ENCODE data around the gene ACAT2.
"Not testable (repeated sequence)": the region's sequence is repeated elsewhere in the genome, so short reads cannot be mapped to it uniquely, and the experiment has no call there.

ACAT2 gene

GRCh38 chr6:159761873-159762680, at the start of gene ACAT2:
ACAT2 (plus strand) TSS chr6:159762045; CDS start chr6:159762088, 43 bp downstream.
- peak; percentile 93 for DNase-seq

GRCh38 chr6:159712389-159712788, 49.5 kb upstream of the ACAT2 start:
- not testable (repeated sequence) for DNase-seq

DNA sequence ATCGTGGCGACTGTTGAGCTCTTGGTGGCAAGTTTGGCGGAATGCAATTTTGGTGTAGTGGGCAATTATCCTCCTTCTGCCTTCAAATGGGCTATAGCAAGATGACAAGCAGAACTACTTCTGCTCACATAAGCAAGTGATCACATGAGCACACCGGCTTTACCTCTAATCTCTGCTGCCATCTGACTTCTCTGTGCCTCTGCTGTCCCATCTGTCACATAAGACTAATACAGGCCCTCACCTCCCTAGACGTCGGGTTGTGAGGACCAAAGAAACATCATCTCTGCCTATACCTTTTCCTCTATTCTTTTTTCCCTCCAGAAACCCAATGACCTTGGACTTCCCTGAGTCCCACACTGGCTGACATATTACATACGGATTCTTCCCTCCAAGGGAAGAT, 47.9 kb upstream of the ACAT2 start:
- no peak for DNase-seq

DNA sequence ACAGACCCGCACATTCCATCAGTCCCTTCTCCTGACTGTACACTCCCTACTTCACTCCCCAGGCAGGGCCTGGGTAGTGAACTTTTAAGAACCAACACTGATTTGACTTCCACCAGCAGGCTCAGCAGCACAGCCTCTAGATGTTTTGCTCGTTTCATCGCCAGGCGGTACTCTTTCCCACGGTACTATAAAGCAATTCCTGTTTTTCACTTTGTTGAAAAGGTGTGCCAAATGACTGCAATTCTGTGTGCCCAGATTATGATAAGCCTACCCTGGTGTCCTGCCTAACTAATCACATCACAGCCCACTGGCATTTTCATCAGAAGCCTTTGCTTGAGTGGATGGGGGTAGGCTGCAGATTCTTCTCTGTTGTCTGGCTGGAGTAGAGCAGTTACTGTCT, 47.4 kb upstream of the ACAT2 start:
- no peak for DNase-seq

DNA sequence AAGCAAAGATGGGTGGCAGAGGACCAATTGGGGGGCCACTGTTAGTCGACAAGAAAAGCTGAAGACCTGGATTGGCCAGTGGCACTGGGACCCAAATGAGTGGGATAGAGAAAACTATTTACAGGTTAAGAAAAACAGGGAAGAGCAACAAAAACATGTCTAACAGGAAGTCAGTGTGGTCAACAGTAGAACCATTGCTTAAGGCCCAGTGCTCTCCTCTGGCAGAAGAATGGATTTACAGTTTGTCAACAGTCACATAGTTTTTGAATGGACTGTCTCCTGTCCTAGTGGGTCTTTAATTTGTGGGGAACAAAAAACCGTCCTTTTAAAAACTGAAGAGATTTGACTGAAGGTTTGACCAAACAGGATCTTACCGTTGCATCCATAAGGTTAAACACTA, 46.7 kb upstream of the ACAT2 start:
- no peak for DNase-seq

DNA sequence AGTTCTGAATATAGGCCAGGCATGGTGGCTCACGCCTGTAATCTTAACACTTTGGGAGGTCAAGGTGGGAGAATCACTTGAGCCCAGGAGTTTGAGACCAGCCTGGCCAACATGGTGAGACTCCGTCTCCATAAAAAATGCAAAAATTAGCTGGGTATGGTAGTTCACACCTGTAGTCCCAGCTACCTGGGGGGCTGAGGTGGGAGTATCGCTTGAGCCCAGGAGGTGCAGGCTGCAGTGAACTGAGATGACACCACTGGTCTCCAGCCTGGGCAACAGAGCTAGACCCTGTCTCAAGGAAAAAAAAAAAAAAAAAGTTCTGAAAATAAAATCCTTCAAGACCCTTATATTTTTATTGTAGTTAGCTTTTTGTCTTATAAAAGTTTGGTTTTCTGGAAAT, 46.2 kb upstream of the ACAT2 start:
- no peak for DNase-seq

DNA sequence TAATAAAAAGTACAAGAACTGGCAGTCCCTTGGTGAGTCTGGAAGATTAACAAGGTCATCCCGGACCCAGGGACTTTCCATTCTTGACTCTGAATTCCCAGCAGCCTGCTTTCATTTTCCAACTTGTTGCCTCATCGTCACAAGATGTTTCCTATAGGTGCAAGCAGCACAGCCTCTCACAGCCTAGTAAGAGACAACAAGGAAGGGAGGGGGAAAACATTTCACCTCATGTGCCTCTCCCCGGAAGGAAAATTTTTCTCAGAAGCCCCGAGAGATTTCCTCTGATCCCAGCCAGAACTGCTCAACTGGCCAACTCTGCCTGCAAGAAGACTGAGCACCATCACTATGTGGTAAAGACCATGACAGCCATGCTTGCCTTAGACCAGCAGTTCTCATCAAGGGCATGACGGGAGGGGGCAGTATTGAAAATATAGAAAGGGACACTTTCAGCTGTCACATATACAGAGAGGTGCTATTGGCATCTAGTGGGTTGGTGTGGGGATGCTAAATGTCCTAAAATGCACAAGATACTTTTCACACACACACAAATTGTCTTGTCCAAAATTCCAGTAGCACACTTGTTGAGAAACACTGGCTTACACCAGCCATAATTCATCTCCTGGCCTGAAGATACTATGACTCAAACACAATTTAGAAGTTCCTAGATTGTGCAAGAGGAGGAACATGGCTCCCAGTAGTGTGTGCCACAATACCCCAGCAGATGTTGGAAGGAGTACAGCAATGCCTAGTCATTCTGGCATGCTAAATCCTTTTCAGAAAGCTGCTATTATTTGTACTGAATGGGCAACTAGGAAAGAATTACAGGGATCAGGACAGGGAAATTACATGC, 45.4 kb upstream of the ACAT2 start:
- no peak for DNase-seq

DNA sequence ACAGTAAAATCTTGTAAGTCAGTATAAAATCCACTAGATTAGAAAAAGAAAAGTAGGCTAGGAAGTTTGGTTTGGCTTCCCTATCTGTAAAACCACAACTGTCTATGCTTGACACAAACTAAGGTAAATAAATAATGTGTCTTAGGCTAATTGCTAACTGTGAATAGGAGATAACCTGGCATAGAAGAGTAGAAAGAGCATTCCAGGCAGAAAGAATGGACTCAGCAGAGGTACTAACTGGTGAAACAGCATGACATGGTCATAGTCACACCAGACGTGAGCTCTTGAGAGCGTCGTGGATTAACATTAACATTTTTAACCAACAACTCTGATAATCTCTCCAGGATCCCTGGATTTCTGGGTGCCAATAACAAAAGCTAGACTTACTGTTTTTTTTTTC, 43.2 kb upstream of the ACAT2 start:
- DNase-seq, result no peak

DNA sequence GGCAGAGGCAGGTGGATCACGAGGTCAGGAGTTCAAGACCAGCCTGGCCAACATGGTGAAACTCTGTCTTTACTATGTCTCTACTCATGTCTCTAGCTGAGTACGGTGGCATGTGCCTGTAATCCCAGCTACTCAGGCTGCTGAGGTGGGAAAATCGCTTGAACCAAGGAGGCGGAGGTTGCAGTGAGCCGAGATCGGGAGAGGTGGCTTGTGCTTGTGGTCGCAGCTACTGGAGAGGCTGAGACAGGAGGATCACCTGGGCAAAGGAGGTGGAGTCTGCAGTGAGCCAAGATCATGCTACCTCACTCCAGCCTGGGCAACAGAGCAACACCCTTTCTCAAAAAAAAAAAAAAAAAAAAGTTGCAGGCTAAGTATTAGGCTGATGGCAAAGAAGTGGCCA, 42.6 kb upstream of the ACAT2 start:
- DNase-seq, result no peak

DNA sequence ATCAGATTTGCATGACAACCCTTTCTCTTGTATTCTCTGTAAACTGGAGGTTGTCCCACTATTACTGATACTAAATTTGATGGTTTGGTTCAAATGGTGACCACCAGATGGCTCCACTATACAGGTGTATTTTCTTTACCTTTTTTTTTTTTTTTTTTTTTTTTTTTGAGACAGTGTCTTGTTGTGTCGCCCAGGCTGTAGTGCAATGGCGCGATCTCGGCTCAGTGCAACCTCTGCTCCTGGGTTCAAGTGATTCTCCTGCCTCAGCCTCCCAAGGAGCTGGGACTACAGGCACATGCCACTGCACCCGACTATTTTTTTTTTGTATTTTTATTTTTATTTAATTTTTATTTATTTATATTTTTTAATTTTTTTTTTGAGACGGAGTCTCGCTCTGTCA, 41.1 kb upstream of the ACAT2 start:
- DNase-seq, result peak; percentile 71

- not testable (repeated sequence) for DNase-seq
These were observed 39.9 kb upstream of the ACAT2 start for GRCh38 chr6:159721981-159722380.

DNA sequence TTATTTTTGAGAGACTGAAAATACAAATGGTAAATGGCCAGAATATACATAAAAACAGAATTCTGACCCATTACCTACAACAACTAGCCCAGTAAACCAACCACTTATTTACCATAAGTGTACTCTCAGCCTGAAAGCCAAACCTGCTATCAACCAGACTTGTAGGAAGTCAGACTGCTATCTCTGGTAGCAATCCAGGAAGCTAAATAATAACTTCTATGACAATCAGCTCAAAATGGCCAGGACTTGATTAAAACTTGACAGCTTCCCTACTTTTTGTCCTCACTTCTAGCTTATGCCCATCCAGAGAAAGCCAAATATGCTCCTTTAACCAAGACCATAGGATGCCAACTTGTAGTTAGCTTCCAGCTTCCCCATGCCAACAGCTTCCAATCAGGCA, 39.2 kb upstream of the ACAT2 start:
- DNase-seq, result no peak

DNA sequence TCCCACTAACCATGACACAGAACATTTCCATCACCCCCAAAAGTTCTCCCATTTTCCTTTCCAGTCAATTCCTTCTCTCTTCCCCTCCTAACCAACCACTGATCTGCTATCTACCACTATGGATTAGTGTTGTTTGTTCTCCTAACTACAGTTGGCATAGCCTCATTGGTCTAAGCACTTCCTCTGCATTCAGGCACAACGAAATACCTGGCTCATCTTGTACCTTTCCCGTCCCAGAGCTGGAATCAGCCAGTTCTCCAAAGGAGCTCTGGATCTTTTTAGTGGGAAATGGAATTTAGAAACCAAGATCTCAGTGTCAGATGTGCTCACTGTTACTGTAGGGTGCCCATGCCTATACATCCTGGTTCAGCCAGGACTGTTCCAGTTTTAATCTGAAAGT, 38.6 kb upstream of the ACAT2 start:
- DNase-seq, result no peak

- no peak for DNase-seq
These were observed 37.1 kb upstream of the ACAT2 start for GRCh38 chr6:159724778-159725177.

DNA sequence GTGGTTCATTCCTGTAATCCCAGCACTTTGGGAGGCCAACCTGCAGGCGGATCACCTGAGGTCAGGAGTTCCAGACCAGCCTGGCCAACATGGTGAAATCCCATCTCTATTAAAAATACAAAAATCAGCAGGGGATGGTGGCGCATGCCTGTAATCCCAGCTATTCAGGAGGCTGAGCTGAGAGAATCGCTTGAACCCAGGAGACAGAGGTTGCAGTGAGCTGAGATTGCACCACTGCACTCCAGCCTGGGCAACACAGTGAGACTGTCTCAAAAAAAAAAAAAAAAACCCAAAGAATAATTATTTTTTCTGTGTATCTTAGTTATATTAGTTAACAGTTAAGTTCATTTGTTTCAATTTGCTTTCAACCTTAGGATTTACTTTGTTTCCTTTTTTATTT, 36.6 kb upstream of the ACAT2 start:
- not testable (repeated sequence) for DNase-seq

DNA sequence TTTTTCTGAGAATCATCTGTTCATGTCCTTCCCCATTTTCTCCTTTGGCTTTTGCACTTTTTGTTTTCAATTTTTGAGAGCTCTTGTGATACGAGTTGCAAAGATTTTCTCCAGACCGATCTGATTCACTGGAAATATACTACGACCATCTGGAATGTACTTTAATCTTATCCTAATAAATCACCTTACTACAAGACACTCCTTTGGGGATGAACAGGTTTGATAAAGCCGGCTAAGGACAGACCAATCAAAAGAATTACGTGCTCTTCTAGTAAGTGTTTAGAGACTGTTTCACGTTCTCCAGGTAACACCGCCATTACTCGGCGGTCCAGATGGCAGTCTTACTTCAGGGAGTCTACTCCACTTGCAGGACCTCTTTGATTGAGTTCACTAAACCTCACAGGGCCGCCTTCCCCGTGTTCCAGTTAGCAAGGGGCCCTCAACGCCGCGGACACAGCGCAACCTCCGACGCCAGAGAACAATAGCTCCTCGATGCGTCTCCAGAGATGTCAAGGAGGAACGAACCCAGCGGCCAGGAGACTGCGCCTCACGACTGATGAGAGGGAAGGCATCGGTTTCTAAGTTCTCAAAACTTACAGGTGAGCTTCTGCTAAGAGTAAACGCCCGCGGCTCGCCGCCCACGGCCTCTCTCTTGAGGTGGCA, 35.5 kb upstream of the ACAT2 start:
- DNase-seq, result no peak

- peak; percentile 97 for DNase-seq
These were observed 34.7 kb upstream of the ACAT2 start, which contains the start of gene WTAP for GRCh38 chr6:159726918-159727716. WTAP (plus strand) TSS chr6:159727506; CDS start chr6:159736266, 8,760 bp downstream.

DNA sequence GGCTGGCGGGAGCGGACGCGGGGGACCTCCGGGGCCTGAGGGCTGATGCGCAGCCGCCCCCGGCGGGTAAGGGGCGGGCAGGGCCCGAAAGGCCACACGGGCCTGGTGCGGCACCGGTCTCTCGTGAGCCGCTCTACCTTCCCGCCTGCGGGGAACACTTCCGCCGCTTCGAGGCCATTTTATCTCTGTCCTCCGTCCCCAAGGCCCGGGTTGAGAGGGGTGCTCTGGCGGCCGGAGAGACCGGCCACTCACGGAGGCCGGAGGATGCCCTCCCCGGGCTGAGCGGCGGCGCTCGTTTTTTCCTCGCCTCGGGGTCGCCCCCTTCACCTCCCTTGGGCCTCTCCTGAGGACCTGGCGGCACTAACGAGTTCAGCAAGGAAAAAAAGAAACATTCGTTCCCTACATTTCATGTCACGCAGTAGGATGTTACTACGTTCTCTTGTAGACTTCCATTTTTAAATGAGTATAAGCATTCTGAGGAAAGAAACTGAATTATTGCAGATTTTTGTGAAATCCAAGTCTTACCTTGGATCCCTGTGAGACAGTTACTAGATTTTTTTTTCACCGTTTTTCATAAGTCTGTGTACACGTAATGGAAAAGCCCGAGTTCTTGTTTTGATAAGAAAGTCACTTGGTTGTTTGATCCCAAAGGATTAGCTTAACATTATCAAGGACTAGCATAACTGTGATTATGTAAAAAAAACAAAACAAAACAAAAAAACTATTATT, 34.0 kb upstream of the ACAT2 start:
- DNase-seq, result peak; percentile 54

GRCh38 chr6:159728531-159728964, 33.3 kb upstream of the ACAT2 start:
- DNase-seq, result no peak

DNA sequence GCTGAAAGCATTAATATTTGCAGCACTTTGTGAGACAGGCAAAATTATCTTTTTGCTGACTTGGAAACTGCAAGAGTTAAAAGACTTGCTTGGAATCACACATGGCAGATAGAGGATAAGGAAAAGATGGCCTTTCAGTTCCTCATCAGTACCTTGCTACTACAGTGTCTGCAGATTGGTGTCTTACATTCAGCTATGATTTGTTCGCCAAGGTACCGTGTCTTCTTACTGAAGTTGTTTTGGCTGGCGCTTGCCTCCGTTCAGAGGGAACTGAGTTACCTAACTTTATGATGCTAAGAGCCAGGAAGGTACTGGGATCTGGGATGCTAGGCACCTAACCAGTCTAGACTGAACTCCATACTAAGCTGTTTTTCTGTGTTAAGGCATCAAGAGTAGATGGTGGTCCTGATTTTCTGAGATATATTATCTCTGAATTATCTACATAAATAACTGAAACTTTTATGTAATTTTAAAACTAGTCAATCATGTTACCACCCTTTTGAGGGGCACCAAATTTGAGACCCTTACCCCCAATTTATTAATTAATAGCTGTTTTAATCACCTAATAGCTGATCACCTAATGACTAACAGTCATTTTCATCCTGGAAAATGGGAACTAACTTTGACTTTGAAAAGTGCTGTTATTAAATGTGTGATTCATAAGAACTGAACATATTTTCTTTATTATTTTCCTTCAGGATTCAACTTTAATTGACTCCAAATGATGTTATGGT, 32.1 kb upstream of the ACAT2 start:
- DNase-seq, result no peak

GRCh38 chr6:159730332-159730676, 31.5 kb upstream of the ACAT2 start:
- no peak for DNase-seq

Measured in CD4-positive, alpha-beta T cell treated with Interleukin-17A for 4 hours (primary cell).